AG09309 (cell line): ENCODE measurements around the gene KAZALD1.
A peak's percentile ranks its signal among the peaks of the same experiment; 100 is the strongest.

Experiments
- DNase-seq: peaks from one replicate; pipeline ENCODE4 v3.0.0-alpha.2; 2010; ENCODE audit warnings: low read depth
- H3K4me3 ChIP-seq: 2 replicates; pipeline ENCODE4 v1.5.1; 2011; ENCODE audit warnings: mild to moderate bottlenecking, low read depth, low read length, moderate library complexity; ENCODE audit not compliant: control insufficient read depth
- CTCF ChIP-seq: IDR thresholded peaks from 2 replicates; pipeline ENCODE4 v1.5.1; 2011; ENCODE audit warnings: mild to moderate bottlenecking, low read depth, low read length, inconsistent platforms; ENCODE audit not compliant: insufficient read depth, control insufficient read depth; ENCODE audit errors: missing control alignments

The KAZALD1 gene

GRCh38 chr10:101041252-101041761 lies 20.5 kb upstream of the KAZALD1 start:
- peak; percentile 90 for TF ChIP-seq CTCF

GRCh38 chr10:101042118-101042517 lies 19.7 kb upstream of the KAZALD1 start:
- no peak for TF ChIP-seq CTCF
- no peak for DNase-seq
- peak overlapping the region; percentile 44 for H3K4me3 ChIP-seq

More at GRCh38 chr10:101041252-101041761, 20.5 kb upstream of the KAZALD1 start:
- peak; percentile 76 for DNase-seq
- H3K4me3 ChIP-seq: no peak overlapping the region

DNA sequence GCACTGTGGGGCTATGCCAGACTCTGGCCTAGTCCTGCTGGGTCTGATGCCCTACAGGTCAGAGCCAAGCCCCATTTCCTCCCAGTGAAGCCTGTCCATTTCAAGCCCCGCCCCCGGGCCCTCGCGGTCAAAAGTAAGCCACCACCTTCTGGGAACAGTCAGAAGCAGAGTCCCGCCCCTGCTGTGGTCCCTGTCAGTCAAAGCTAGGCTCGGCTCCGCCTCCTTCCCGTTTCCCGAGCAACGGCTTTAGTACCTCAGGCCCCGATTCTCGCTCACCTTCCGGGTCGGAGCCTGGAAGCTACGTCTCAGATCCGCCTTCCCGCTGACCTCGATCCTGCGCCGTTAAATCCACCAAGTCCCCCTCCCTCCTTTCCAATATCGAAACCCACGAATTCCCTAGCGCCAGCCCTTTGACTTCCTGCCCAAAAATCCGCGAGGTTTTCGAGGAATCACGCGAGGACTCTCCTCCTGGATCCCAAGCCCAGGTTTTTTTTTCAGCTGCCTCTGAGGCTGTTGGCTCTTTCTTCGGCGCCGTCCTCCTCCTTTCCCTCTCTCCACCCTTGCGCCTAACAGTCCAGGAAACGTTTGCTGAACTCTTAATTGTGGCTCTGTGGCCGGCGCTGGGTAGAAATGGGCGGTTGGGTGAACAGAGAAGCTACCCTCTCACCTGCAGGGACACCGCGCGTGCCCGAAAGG lies 19.0 kb upstream of the KAZALD1 start:
- H3K4me3 ChIP-seq: peak overlapping the region; percentile 44
- DNase-seq: peak; percentile 77
- no peak for TF ChIP-seq CTCF

GRCh38 chr10:101043363-101043707 lies 18.5 kb upstream of the KAZALD1 start:
- no peak for DNase-seq
- no peak for TF ChIP-seq CTCF

DNA sequence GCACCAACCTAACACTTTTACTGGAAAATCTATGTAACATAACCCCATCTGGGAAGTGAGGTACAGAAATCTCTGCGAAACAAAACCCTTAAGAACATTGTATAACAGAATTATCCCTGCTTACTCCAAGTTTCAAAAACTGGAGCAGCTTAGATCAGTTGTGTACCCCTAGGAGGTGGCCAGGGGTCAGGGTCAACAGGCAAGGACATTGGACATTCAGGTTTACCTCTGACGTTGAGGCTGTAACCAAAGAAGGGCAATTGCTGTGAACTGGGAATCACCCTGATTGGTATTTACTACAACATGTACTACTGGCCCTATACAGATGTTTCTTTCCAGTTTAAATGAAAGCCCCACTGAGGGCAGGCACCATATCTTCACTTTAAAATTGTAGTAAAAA lies 17.7 kb upstream of the KAZALD1 start:
- H3K4me3 ChIP-seq: no peak overlapping the region
- no peak for TF ChIP-seq CTCF
- no peak for DNase-seq

More at GRCh38 chr10:101043363-101043707, 18.5 kb upstream of the KAZALD1 start:
- H3K4me3 ChIP-seq: peak overlapping the region; percentile 44

- TF ChIP-seq CTCF: no peak
- no peak for DNase-seq
- no peak overlapping the region for H3K4me3 ChIP-seq
Measured at GRCh38 chr10:101046332-101047238, 15.2 kb upstream of the KAZALD1 start.
